LoVo (cell line): ENCODE results near the gene USP8.
"Not testable (repeated sequence)": the region's sequence is repeated elsewhere in the genome, so short reads cannot be mapped to it uniquely, and the experiment has no call there.

Source experiments
- DNase-seq: peaks from one replicate; pipeline ENCODE4 v3.0.0-alpha.2; 2016; ENCODE audit warnings: low spot score

The USP8 gene

GRCh38 chr15:50424066-50424890 lies at the start of gene USP8:
TSS of gene USP8 (plus strand) at chr15:50424405. CDS start at chr15:50439074, 14,669 bp downstream.
- DNase-seq: peak; percentile 98

GRCh38 chr15:50377867-50378751 lies 46.1 kb upstream of the USP8 start:
- DNase-seq: no peak

GRCh38 chr15:50378776-50379175 lies 45.4 kb upstream of the USP8 start:
- no peak for DNase-seq

GRCh38 chr15:50379413-50379812 lies 44.8 kb upstream of the USP8 start:
- DNase-seq: not testable (repeated sequence)

GRCh38 chr15:50380089-50380488 lies 44.1 kb upstream of the USP8 start:
- no peak for DNase-seq

GRCh38 chr15:50381438-50381837 lies 42.8 kb upstream of the USP8 start:
- DNase-seq: no peak

- not testable (repeated sequence) for DNase-seq
These were observed 41.8 kb upstream of the USP8 start for GRCh38 chr15:50382408-50382807.

GRCh38 chr15:50390554-50391264 lies 33.5 kb upstream of the USP8 start:
- no peak for DNase-seq

GRCh38 chr15:50391561-50391960 lies 32.6 kb upstream of the USP8 start:
- not testable (repeated sequence) for DNase-seq

GRCh38 chr15:50411870-50412269 lies 12.3 kb upstream of the USP8 start:
- DNase-seq: no peak

GRCh38 chr15:50414624-50415023 lies 9.6 kb upstream of the USP8 start:
- no peak for DNase-seq

GRCh38 chr15:50415752-50416404 lies 8.3 kb upstream of the USP8 start:
- DNase-seq: no peak

- DNase-seq: no peak
These were observed 7.3 kb upstream of the USP8 start for GRCh38 chr15:50416890-50417289.

- DNase-seq: peak; percentile 12
These were observed 6.1 kb upstream of the USP8 start for GRCh38 chr15:50418041-50418583.

GRCh38 chr15:50425219-50425618 lies 1.0 kb downstream of the USP8 start:
- no peak for DNase-seq

- not testable (repeated sequence) for DNase-seq
These were observed 1.6 kb downstream of the USP8 start for GRCh38 chr15:50425678-50426246.

- no peak for DNase-seq
These were observed 2.2 kb downstream of the USP8 start for GRCh38 chr15:50426428-50426827.

GRCh38 chr15:50431204-50431603 lies 7.0 kb downstream of the USP8 start:
- DNase-seq: no peak

GRCh38 chr15:50432230-50432629 lies 8.0 kb downstream of the USP8 start:
- DNase-seq: no peak

GRCh38 chr15:50435772-50436171 lies 11.6 kb downstream of the USP8 start:
- DNase-seq: no peak

GRCh38 chr15:50438251-50438650 lies 14.0 kb downstream of the USP8 start:
- DNase-seq: no peak
